ENCODE measurements around the gene ATP13A5. TPM values are rescaled to one million over a fixed set of nuclear protein-coding genes. Genes with fewer than 3 reads are reported as not detected.

ATP13A5 gene, protein sequence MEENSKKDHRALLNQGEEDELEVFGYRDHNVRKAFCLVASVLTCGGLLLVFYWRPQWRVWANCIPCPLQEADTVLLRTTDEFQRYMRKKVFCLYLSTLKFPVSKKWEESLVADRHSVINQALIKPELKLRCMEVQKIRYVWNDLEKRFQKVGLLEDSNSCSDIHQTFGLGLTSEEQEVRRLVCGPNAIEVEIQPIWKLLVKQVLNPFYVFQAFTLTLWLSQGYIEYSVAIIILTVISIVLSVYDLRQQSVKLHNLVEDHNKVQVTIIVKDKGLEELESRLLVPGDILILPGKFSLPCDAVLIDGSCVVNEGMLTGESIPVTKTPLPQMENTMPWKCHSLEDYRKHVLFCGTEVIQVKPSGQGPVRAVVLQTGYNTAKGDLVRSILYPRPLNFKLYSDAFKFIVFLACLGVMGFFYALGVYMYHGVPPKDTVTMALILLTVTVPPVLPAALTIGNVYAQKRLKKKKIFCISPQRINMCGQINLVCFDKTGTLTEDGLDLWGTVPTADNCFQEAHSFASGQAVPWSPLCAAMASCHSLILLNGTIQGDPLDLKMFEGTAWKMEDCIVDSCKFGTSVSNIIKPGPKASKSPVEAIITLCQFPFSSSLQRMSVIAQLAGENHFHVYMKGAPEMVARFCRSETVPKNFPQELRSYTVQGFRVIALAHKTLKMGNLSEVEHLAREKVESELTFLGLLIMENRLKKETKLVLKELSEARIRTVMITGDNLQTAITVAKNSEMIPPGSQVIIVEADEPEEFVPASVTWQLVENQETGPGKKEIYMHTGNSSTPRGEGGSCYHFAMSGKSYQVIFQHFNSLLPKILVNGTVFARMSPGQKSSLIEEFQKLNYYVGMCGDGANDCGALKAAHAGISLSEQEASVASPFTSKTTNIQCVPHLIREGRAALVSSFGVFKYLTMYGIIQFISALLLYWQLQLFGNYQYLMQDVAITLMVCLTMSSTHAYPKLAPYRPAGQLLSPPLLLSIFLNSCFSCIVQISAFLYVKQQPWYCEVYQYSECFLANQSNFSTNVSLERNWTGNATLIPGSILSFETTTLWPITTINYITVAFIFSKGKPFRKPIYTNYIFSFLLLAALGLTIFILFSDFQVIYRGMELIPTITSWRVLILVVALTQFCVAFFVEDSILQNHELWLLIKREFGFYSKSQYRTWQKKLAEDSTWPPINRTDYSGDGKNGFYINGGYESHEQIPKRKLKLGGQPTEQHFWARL
- total RNA-seq (2022; extraction: Qiagen RNA extraction), result not detected in 5 replicates

DNA sequence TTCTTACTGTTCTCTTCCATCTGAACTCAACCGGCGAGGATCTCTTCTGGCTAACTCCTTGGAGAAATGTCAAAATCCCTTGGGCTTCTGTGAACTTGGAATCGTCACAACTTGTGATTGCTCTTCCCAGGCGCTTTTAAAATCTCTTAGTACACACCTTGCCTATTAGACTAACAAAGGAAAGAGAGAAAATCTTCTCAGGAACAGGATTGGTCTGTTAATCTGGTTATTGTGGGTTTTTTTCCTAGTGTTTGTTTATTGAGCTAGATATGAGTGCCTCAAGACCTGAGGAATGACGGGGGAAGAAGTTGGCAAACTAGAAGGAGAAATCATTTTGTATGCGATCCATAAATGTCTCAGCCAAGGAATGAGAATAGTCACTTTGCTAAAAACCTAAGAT lies at the start of gene ATP13A5:
ATP13A5 (minus strand) TSS at position 48 of the 400 bp plus-strand sequence; CDS start at position 20, 28 bp downstream.

DNA sequence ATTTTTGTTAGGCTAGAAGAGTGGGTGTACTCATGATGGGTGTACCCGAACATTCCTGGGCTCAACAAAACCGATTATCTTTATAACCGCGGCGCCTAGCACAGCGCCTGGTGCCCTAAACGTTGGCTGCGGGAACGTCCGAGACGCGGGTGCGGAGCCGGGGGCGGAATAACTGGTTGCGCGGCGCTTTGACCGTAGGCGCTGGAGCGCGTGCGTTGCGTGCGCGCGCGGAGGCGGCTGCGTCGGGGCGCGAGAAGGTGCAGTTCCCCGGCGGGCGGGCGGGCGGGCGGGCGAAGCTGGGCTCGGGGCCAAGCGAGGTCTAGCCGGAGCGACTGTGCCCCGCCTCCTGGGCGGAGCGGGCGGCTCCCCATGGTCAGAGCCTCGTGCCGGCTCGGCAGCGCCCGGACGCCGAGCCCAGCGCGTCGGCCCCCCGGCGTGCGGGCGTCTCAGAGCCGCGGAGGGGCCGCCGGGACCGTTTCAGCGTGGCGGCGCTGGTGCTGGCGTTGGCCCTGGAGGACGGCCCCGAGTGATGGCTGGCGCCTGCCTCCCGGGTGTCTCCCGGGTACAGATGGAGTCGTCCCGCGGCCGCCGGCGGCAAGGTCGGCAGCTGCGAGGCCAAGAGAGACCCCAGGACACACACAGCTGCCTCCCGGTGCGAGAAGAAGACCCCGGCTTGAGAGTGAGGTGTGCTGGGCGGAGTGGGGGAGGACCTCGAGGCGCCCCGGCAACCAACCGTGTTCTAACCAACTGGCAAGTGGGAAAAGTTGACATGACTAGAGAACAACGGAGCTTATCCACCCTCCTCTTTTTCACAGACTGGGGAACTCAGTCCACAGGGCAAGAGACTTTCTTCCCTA lies 137.5 kb downstream of the ATP13A5 start, which contains the start of gene PLAAT1:
PLAAT1 (plus strand) TSS at position 373 of the 857 bp plus-strand sequence. CDS start 14,429 bp downstream, outside the sequence.

Other genes with a start within 250 kb of the ATP13A5 start
- gene PLAAT1, start 137.5 kb downstream of the ATP13A5 start, total RNA-seq (2022; extraction: Qiagen RNA extraction), result 0.09 to 0.14 TPM in 2 of 5 replicates, not detected in the others
- 0.06 TPM in 1 of 5 replicates, not detected in the others for gene ATP13A4, start 176.1 kb upstream of the ATP13A5 start, total RNA-seq (2022; extraction: Qiagen RNA extraction)
- 21.9 to 39.0 TPM (median 29.4 TPM) in 5 replicates for gene OPA1, start 214.5 kb upstream of the ATP13A5 start, total RNA-seq (2022; extraction: Qiagen RNA extraction)

Measured in A549 treated with CORT108297 at 1 μM for 4 hours (cell line).